K562 (cell line): ENCODE data around the gene TNKS2. TPM values are rescaled to one million over a fixed set of nuclear protein-coding genes. Genes with fewer than 3 reads are reported as not detected.
A peak's percentile ranks its signal among the peaks of the same experiment; 100 is the strongest.

Experiments
- BRD4 ChIP-seq: fragments of 200-600 bp; sonication (generic); IDR thresholded peaks from 2 replicates; pipeline ENCODE4 v1.6.1; 2017; ENCODE audit warnings: inconsistent platforms
- EP300 ChIP-seq: IDR thresholded peaks from 2 replicates; pipeline ENCODE4 v1.6.1; 2012; ENCODE audit warnings: low read length, improper control_type of control experiment
- FOXK2 ChIP-seq, 2 experiments: fragments of 450-650 bp; IDR thresholded peaks in 1 of 2; conservative IDR thresholded peaks in 1 of 2; 2 replicates each; pipeline ENCODE4 v1.6.1; 2016; ENCODE audit warnings: low read depth in 2 of 2, mild to moderate bottlenecking in 1 of 2
- FOXP1 ChIP-seq: sonication (generic); formaldehyde crosslinking; IDR thresholded peaks from 2 replicates; pipeline ENCODE4 v1.8.0; 2022; ENCODE audit warnings: mild to moderate bottlenecking, missing genetic modification reagents
- IRF2 ChIP-seq: sonication (generic); formaldehyde crosslinking; IDR thresholded peaks from 2 replicates; pipeline ENCODE4 v1.8.1; 2022; ENCODE audit warnings: mild to moderate bottlenecking, missing genetic modification reagents
- MCM7 ChIP-seq, 2 experiments: fragments of 450-650 bp; IDR thresholded peaks; 2 replicates each; pipeline ENCODE4 v1.6.1; 2016 to 2018
- NCOA6 ChIP-seq: fragments of 450-650 bp; IDR thresholded peaks from 2 replicates; pipeline ENCODE4 v1.6.1; 2017; ENCODE audit warnings: mild to moderate bottlenecking
- NFE2 ChIP-seq: IDR thresholded peaks from 2 replicates; pipeline ENCODE4 v1.6.1; 2014; ENCODE audit warnings: antibody characterized with exemption, low read depth
- NFXL1 ChIP-seq: fragments of 450-650 bp; formaldehyde crosslinking; IDR thresholded peaks from 2 replicates; pipeline ENCODE4 v1.4.0; 2021; ENCODE audit warnings: mild to moderate bottlenecking
- NR2F6 ChIP-seq: fragments of 450-650 bp; formaldehyde crosslinking; IDR thresholded peaks from 2 replicates; pipeline ENCODE4 v1.4.0; 2020; ENCODE audit warnings: mild to moderate bottlenecking
- NRF1 ChIP-seq, 2 experiments: fragments of 450-650 bp; IDR thresholded peaks in 1 of 2; conservative IDR thresholded peaks in 1 of 2; 2 replicates each; pipeline ENCODE4 v1.6.1; 2014; ENCODE audit warnings: mild to moderate bottlenecking in 2 of 2
- POLR2A ChIP-seq: fragments of 450-650 bp; conservative IDR thresholded peaks from 2 replicates; pipeline ENCODE4 v1.6.1; 2016
- POLR2G ChIP-seq: fragments of 200-400 bp; formaldehyde crosslinking; IDR thresholded peaks from 2 replicates; pipeline ENCODE4 v1.6.1; 2017; ENCODE audit warnings: low read depth, mild to moderate bottlenecking, antibody characterized with exemption, low read length, moderate library complexity
- RCOR1 ChIP-seq, 2 experiments: IDR thresholded peaks; 2 replicates each; pipeline ENCODE4 v1.6.1; 2012; ENCODE audit warnings: low read depth in 2 of 2, low read length in 2 of 2, borderline replicate concordance in 1 of 2, improper control_type of control experiment in 1 of 2
- SMAD3 ChIP-seq: fragments of 450-650 bp; formaldehyde crosslinking; conservative IDR thresholded peaks from 2 replicates; pipeline ENCODE4 v1.4.0; 2020; ENCODE audit warnings: mild to moderate bottlenecking
- TFAP4 ChIP-seq: sonication (generic); formaldehyde crosslinking; IDR thresholded peaks from 2 replicates; pipeline ENCODE4 v1.8.0; 2022; ENCODE audit warnings: missing genetic modification reagents, mild to moderate bottlenecking, moderate library complexity, borderline replicate concordance
- VEZF1 ChIP-seq: fragments of 200-800 bp; sonication (Bioruptor generic); IDR thresholded peaks from 2 replicates; pipeline ENCODE4 v1.6.1; 2017; ENCODE audit warnings: missing genetic modification characterization, missing compliant biosample characterization
- XRCC3 ChIP-seq: fragments of 450-650 bp; IDR thresholded peaks from 2 replicates; pipeline ENCODE4 v1.6.1; 2017; ENCODE audit warnings: mild to moderate bottlenecking, moderate library complexity
- ZNF277 ChIP-seq: fragments of 250-450 bp; sonication (Bioruptor Pico); IDR thresholded peaks from 2 replicates; pipeline ENCODE4 v1.8.0; 2022; ENCODE audit warnings: inconsistent platforms, mild to moderate bottlenecking, moderate library complexity, borderline replicate concordance
- ZNF395 ChIP-seq: fragments of 200-800 bp; sonication (Bioruptor generic); IDR thresholded peaks from 2 replicates; pipeline ENCODE4 v1.6.1; 2017; ENCODE audit warnings: missing genetic modification characterization, missing compliant biosample characterization
- ZNF695 ChIP-seq: fragments of 450-650 bp; formaldehyde crosslinking; IDR thresholded peaks from 2 replicates; pipeline ENCODE4 v1.4.0; 2020; ENCODE audit warnings: mild to moderate bottlenecking, moderate library complexity
- polyA plus RNA-seq, 8 experiments: library from polyadenylated mRNA; depleted of rRNA in 4 of 8; stranded (reverse) in 5 of 8; unstranded in 3 of 8; fragments of >200 nt; fragmentation: Nextera tagmentation in 2 of 8; fragmentation: Illumina TruSeq in 1 of 8; extraction: Ambion mirVana in 2 of 8; extraction: Trizol in 1 of 8; gene quantifications; 2 replicates each; pipeline versions ENCODE4 v1.2.1 to v1.2.3, GENCODE V29; 2011 to 2014; ENCODE audit warnings: inconsistent platforms in 1 of 8, missing spikeins in 1 of 8
- total RNA-seq, 7 experiments: library from RNA; depleted of rRNA in 6 of 7; stranded (reverse); fragments of >200 nt in 6 of 7; fragmentation: Illumina TruSeq in 2 of 7; extraction: Trizol in 2 of 7; gene quantifications; 2 replicates each; pipeline versions ENCODE4 v1.2.1 to v1.2.3, GENCODE V29; 2011 to 2021; ENCODE audit warnings: low replicate concordance in 1 of 7
- TF ChIP-seq, protein P1 (sequence below): IDR thresholded peaks from 2 replicates; pipeline ENCODE4 v1.6.1; 2014; ENCODE audit warnings: antibody characterized with exemption

The TNKS2 gene
- total and polyA plus RNA-seq, 9 of the 15 experiments (the other 6 are each of a cell fraction or from before 2014, with no cell fraction given), result 3.5 to 19.8 (median 8.6) TPM

- TF ChIP-seq MCM7 (IDR thresholded peaks at IDR 0.05) (no peak), ZNF695 (no peak), RCOR1 (IDR thresholded peaks at IDR 0.05; ENCODE audit: borderline replicate concordance in 1 of 2, low read depth in 2 of 2, low read length in 2 of 2) (no peak), SMAD3 (CRISPR knock-in tag) (0 out of 2 replicates have a peak, but pooled peaks have one; percentile 38), BRD4 (no peak), EP300 (0 out of 2 replicates have a peak, but pooled peaks have one; percentile 16), FOXP1 (CRISPR knock-in tag) (peak; percentile 27; the same call in 1 of the 2 replicates), TFAP4 (CRISPR knock-in tag) (no peak; the same call in 1 of the 2 replicates), NFE2 (no peak), ZNF395 (CRISPR knock-in tag) (no peak), POLR2A (peak; percentile 82), VEZF1 (CRISPR knock-in tag) (peak; percentile 54; the same call in 1 of the 2 replicates), XRCC3 (no peak), POLR2G (peak; percentile 89), NFXL1 (no peak), ZNF277 (CRISPR knock-in tag) (no peak), NR2F6 (CRISPR knock-in tag) (no peak), NRF1 (conservative IDR thresholded peaks at IDR 0.05 in 1 of 2, IDR thresholded peaks at IDR 0.05 in 1 of 2) (peak; percentile 96), FOXK2 (conservative IDR thresholded peaks at IDR 0.05 in 1 of 2, IDR thresholded peaks at IDR 0.05 in 1 of 2; ENCODE audit: low read depth in 2 of 2) (no peak), NCOA6 (no peak), IRF2 (no peak)
- TF ChIP-seq, protein P1, sequence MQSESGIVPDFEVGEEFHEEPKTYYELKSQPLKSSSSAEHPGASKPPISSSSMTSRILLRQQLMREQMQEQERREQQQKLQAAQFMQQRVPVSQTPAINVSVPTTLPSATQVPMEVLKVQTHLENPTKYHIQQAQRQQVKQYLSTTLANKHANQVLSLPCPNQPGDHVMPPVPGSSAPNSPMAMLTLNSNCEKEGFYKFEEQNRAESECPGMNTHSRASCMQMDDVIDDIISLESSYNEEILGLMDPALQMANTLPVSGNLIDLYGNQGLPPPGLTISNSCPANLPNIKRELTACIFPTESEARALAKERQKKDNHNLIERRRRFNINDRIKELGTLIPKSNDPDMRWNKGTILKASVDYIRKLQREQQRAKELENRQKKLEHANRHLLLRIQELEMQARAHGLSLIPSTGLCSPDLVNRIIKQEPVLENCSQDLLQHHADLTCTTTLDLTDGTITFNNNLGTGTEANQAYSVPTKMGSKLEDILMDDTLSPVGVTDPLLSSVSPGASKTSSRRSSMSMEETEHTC, result no peak
Measured at GRCh38 chr10:91797874-91798648, at the start of gene TNKS2 (continued).
